CD8-positive, alpha-beta memory T cell (primary cell): ENCODE data around the gene DTNB. TPM values are rescaled to one million over a fixed set of nuclear protein-coding genes. Genes with fewer than 3 reads are reported as not detected.

ENCODE experiments used
- CTCF ChIA-PET: fragments of 350-600 bp; sonication (Branson Sonifier 250); formaldehyde crosslinking; loops from one replicate; lab custom pipeline; 2021; ENCODE audit warnings: antibody characterized with exemption; lab: Charles Lee
- POLR2A ChIA-PET: fragments of 350-600 bp; sonication (Branson Sonifier 250); formaldehyde crosslinking; loops from one replicate; lab custom pipeline; 2021; ENCODE audit warnings: antibody characterized with exemption; lab: Charles Lee
- DNase-seq, 5 donors: peaks; one replicate each; pipeline versions ENCODE4 v3.0.0 to v3.0.0-alpha.2; 2020 to 2022; ENCODE audit warnings: mixed read lengths in 1 of 5
- H3K27ac ChIP-seq: one replicate; pipeline ENCODE4 v1.7.0; 2013; ENCODE audit warnings: low read depth, mild to moderate bottlenecking, low read length, moderate library complexity
- H3K27me3 ChIP-seq: 2 replicates; pipeline ENCODE4 v1.7.0; 2013; ENCODE audit warnings: low read length, mild to moderate bottlenecking; ENCODE audit not compliant: insufficient read depth, poor library complexity, severe bottlenecking
- H3K36me3 ChIP-seq: 2 replicates; pipeline ENCODE4 v1.7.0; 2013; ENCODE audit warnings: mild to moderate bottlenecking, low read length, moderate library complexity; ENCODE audit not compliant: insufficient read depth
- H3K4me1 ChIP-seq: 2 replicates; pipeline ENCODE4 v1.7.0; 2013; ENCODE audit warnings: mild to moderate bottlenecking, low read length, moderate library complexity; ENCODE audit not compliant: insufficient read depth
- H3K4me3 ChIP-seq: 2 replicates; pipeline ENCODE4 v1.7.0; 2013; ENCODE audit warnings: mild to moderate bottlenecking, low read length
- H3K9me3 ChIP-seq: 2 replicates; pipeline ENCODE4 v1.7.0; 2013; ENCODE audit warnings: mild to moderate bottlenecking, low read length
- H3K27ac Mint-ChIP-seq, 8 donors: one replicate each; pipeline ENCODE4 v1.8.0; 2020 to 2021; ENCODE audit warnings: mixed read lengths in 8 of 8, mild to moderate bottlenecking in 6 of 8, inconsistent platforms in 3 of 8, moderate library complexity in 3 of 8
- H3K27me3 Mint-ChIP-seq, 2 donors: one replicate each; pipeline ENCODE4 v1.8.0; 2020 to 2021; ENCODE audit warnings: mixed read lengths in 2 of 2, mild to moderate bottlenecking in 1 of 2, moderate library complexity in 1 of 2
- H3K36me3 Mint-ChIP-seq, 3 donors: one replicate each; pipeline ENCODE4 v1.8.0; 2020 to 2021; ENCODE audit warnings: mixed read lengths in 3 of 3, inconsistent platforms in 1 of 3, mild to moderate bottlenecking in 1 of 3
- H3K4me1 Mint-ChIP-seq, 3 donors: one replicate each; pipeline ENCODE4 v1.8.0; 2020 to 2021; ENCODE audit warnings: mixed read lengths in 3 of 3, inconsistent platforms in 1 of 3, mild to moderate bottlenecking in 1 of 3
- H3K4me3 Mint-ChIP-seq, 7 donors: one replicate each; pipeline ENCODE4 v1.8.0; 2020 to 2021; ENCODE audit warnings: mixed read lengths in 7 of 7, mild to moderate bottlenecking in 6 of 7, moderate library complexity in 4 of 7, inconsistent platforms in 2 of 7
- H3K9me3 Mint-ChIP-seq, 5 donors: one replicate each; pipeline ENCODE4 v1.8.0; 2020 to 2022; ENCODE audit warnings: mixed read lengths in 5 of 5, mild to moderate bottlenecking in 3 of 5, moderate library complexity in 2 of 5, inconsistent platforms in 1 of 5
- polyA plus RNA-seq: library from polyadenylated mRNA; unstranded; fragments of 300-500 nt; fragmentation: Illumina TruSeq; gene quantifications from one replicate; pipeline ENCODE4 v1.2.3, GENCODE V29; 2021
- total RNA-seq, 2 experiments: library from RNA; stranded (reverse); gene quantifications; one replicate each; pipeline ENCODE4 v1.2.3, GENCODE V29; 2021

Gene DTNB
- total and polyA plus RNA-seq, 3 experiments from 2014 or later = 15.2 to 19.4 (median 16.8) TPM

DNA sequence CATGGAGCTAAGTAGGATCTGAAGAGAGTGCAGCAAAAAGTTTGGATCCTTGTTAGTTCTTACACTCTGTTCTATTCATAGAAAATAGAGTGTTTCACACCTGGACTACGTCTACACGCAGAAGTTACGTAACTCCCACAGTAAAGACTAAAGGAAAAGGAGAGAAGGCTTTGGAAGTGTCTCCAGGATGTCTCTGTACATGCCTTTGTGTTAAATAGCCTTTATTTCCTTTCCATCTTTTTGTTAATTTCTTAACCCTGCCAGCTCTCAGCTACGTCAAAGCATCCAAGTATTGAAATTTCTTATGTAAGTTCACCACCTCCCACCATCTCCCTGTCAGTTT lies 8.4 kb downstream of the DTNB start:
- H3K27ac Mint-ChIP-seq = peak overlapping the region in 1 of 8 donors; percentile 40
- no peak overlapping the region for H3K27ac ChIP-seq
- no peaks in the 10 kb centered on the region for H3K4me1 ChIP-seq
- peaks cover 14 to 32% (median 27%) of the 10 kb centered on the region in 3 donors for H3K4me1 Mint-ChIP-seq
- H3K4me3 Mint-ChIP-seq = no peak overlapping the region
- H3K9me3 ChIP-seq = no peaks in the 10 kb centered on the region
- H3K4me3 ChIP-seq = no peak overlapping the region
- ChIA-PET POLR2A (no interaction called here), CTCF (interaction anchor here (0.7 to 1.4 kb wide), 2 partner anchors 58 to 96 kb away, joined by 3 to 4 read pairs; no protein-coding TSS in a partner anchor)
- no peaks in the 10 kb centered on the region for H3K9me3 Mint-ChIP-seq
- peaks cover 0 to 3% (median 0%) of the 10 kb centered on the region in 3 donors for H3K36me3 Mint-ChIP-seq
- H3K27me3 Mint-ChIP-seq = no peaks in the 10 kb centered on the region
- no peak for DNase-seq
- H3K27me3 ChIP-seq = no peaks in the 10 kb centered on the region
- H3K36me3 ChIP-seq = no peaks in the 10 kb centered on the region

DNA sequence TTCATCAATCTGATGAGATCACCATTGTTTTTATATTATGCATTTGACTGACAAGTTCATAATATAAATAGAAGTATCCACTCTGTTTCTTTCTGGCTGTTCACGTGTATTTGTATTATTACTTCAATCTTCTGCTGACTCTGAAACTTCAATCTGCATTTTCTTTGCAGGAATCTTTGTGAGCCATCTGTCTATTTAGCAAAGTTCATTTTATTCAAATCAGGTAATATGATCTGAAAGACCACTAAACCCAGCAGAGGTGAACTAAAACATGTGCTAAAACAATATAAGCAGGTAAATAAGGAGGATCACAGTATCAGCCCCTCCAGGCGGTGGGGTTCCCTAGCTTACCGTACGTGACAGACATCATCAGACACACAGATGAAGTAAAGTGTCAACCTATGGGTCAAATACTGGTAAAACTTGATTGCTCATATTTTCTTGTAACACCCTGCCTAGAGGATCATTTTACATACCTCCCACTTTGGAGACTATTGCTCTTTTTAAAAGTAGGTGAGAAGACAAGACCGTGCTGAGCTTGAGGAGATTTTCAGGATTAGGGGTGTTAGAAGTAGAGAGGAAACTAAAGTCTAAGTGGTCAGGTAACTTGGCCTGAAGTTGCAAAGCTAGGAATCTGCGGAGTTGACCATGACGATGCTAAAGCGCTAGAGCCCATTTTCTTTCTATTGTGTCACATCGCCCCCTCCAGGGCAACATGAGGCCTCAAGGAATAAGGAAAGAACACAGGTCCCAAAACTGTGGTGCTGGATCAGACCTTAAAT lies 9.0 kb downstream of the DTNB start:
- CTCF ChIA-PET = interaction anchor here (1.4 kb wide), 1 partner anchor 57 kb away, joined by 4 read pairs; no protein-coding TSS in a partner anchor

DNA sequence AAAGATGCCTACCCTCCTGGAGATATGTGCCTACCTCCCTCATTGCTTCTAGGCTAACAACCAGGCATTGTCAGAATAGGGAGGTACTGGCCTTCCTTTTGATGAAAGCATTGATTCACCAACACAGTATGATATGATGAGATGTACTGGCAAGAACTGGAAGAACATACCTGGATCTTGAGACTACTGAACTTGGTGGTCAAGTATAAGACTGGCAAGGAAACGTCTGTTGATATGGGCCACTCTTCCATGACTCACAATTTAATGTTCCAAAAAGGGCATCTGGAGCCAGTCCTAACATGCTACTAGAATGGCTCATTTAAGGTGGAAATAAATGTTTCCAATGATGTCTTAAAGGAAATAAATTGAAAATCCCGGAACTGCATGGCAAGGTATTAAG lies 18.1 kb downstream of the DTNB start:
- H3K27me3 Mint-ChIP-seq = no peaks in the 10 kb centered on the region
- ChIA-PET CTCF (no interaction called here), POLR2A (no interaction called here)
- H3K4me1 ChIP-seq = no peaks in the 10 kb centered on the region
- no peaks in the 10 kb centered on the region for H3K27me3 ChIP-seq
- H3K9me3 ChIP-seq = no peaks in the 10 kb centered on the region
- peaks cover 1 to 18% (median 9%) of the 10 kb centered on the region in 3 donors for H3K36me3 Mint-ChIP-seq
- H3K36me3 ChIP-seq = peaks cover 3% of the 10 kb centered on the region
- DNase-seq = no peak
- H3K9me3 Mint-ChIP-seq = no peaks in the 10 kb centered on the region
- peak overlapping the region in 1 of 8 donors; percentile 12 for H3K27ac Mint-ChIP-seq
- no peak overlapping the region for H3K27ac ChIP-seq
- no peak overlapping the region for H3K4me3 Mint-ChIP-seq
- peaks cover 12 to 47% (median 23%) of the 10 kb centered on the region in 3 donors for H3K4me1 Mint-ChIP-seq
- H3K4me3 ChIP-seq = no peak overlapping the region

More for the DNA sequence above, 9.0 kb downstream of the DTNB start:
- Mint-ChIP-seq H3K4me1 (peaks cover 17 to 35% (median 33%) of the 10 kb centered on the region in 3 donors), H3K9me3 (no peaks in the 10 kb centered on the region), H3K36me3 (peaks cover 0 to 3% (median 0%) of the 10 kb centered on the region in 3 donors), H3K27me3 (no peaks in the 10 kb centered on the region), H3K27ac (peak overlapping the region in 2 of 8 donors; percentile 40 to 61), H3K4me3 (peak overlapping the region in 3 of 7 donors; percentile 10 to 55 (median 28))
- H3K27ac ChIP-seq = no peak overlapping the region
- H3K27me3 ChIP-seq = no peaks in the 10 kb centered on the region
- no peak overlapping the region for H3K4me3 ChIP-seq
- no peaks in the 10 kb centered on the region for H3K36me3 ChIP-seq
- POLR2A ChIA-PET = no interaction called here
- no peak for DNase-seq
- no peaks in the 10 kb centered on the region for H3K9me3 ChIP-seq
- H3K4me1 ChIP-seq = no peaks in the 10 kb centered on the region

- no peak overlapping the region for H3K27ac ChIP-seq
- Mint-ChIP-seq H3K27ac (no peak overlapping the region), H3K27me3 (no peaks in the 10 kb centered on the region), H3K36me3 (peaks cover 4 to 23% (median 10%) of the 10 kb centered on the region in 3 donors), H3K4me3 (no peak overlapping the region), H3K9me3 (no peaks in the 10 kb centered on the region), H3K4me1 (peaks cover 7 to 42% (median 23%) of the 10 kb centered on the region in 3 donors)
- H3K27me3 ChIP-seq = no peaks in the 10 kb centered on the region
- peaks cover 3% of the 10 kb centered on the region for H3K36me3 ChIP-seq
- ChIA-PET CTCF (no interaction called here), POLR2A (no interaction called here)
- H3K4me1 ChIP-seq = no peaks in the 10 kb centered on the region
- no peak for DNase-seq
- no peaks in the 10 kb centered on the region for H3K9me3 ChIP-seq
- no peak overlapping the region for H3K4me3 ChIP-seq
Observed at GRCh38 chr2:25654801-25655200, 18.6 kb downstream of the DTNB start.

- CTCF ChIA-PET = no interaction called here
- H3K4me3 Mint-ChIP-seq = no peak overlapping the region
Observed at GRCh38 chr2:25651782-25652455, 21.5 kb downstream of the DTNB start.

GRCh38 chr2:25651066-25651465 lies 22.3 kb downstream of the DTNB start:
- CTCF ChIA-PET = no interaction called here
- peaks cover 4 to 36% (median 14%) of the 10 kb centered on the region in 3 donors for H3K36me3 Mint-ChIP-seq
- H3K36me3 ChIP-seq = peaks cover 3% of the 10 kb centered on the region
- no peaks in the 10 kb centered on the region for H3K4me1 ChIP-seq
- no peaks in the 10 kb centered on the region for H3K9me3 ChIP-seq
- no peak overlapping the region for H3K27ac ChIP-seq
- DNase-seq = no peak
- H3K9me3 Mint-ChIP-seq = no peaks in the 10 kb centered on the region
- H3K27me3 ChIP-seq = no peaks in the 10 kb centered on the region
- H3K4me1 Mint-ChIP-seq = peaks cover 0 to 19% (median 5%) of the 10 kb centered on the region in 3 donors
- H3K27ac Mint-ChIP-seq = no peak overlapping the region
- no peaks in the 10 kb centered on the region for H3K27me3 Mint-ChIP-seq
- no peak overlapping the region for H3K4me3 ChIP-seq
- POLR2A ChIA-PET = no interaction called here
- H3K4me3 Mint-ChIP-seq = no peak overlapping the region

More at GRCh38 chr2:25651782-25652455, 21.5 kb downstream of the DTNB start:
- H3K27me3 Mint-ChIP-seq = no peaks in the 10 kb centered on the region
- Histone ChIP-seq H3K4me3 (no peak overlapping the region), H3K9me3 (no peaks in the 10 kb centered on the region), H3K4me1 (no peaks in the 10 kb centered on the region), H3K27ac (no peak overlapping the region), H3K27me3 (no peaks in the 10 kb centered on the region), H3K36me3 (peaks cover 3% of the 10 kb centered on the region)
- H3K36me3 Mint-ChIP-seq = peaks cover 4 to 32% (median 10%) of the 10 kb centered on the region in 3 donors
- DNase-seq = no peak
- no peaks in the 10 kb centered on the region for H3K9me3 Mint-ChIP-seq
- peaks cover 0 to 25% (median 9%) of the 10 kb centered on the region in 3 donors for H3K4me1 Mint-ChIP-seq
- no peak overlapping the region for H3K27ac Mint-ChIP-seq
- POLR2A ChIA-PET = no interaction called here

DNA sequence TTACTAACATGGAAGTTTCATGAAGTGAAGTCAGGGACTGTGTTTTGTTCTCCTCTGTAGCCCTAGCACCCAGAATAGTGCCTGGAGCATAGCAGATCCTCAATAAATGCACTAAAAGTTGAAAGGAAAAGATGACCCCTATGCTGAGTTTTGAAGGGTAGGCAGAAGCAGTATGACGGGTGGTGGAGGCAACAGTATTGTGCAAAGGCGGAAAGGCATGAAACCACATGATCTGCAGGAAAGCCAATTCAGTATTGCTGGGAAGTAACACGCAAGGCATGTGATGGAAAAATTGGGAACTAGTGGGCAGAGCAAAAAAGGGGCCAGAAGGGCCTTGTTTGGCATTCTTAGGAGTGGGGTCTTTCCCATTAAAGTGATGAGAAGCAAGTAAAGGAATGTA lies 23.1 kb downstream of the DTNB start:
- H3K27me3 ChIP-seq = no peaks in the 10 kb centered on the region
- H3K4me1 Mint-ChIP-seq = peaks cover 0 to 12% (median 5%) of the 10 kb centered on the region in 3 donors
- H3K27me3 Mint-ChIP-seq = no peaks in the 10 kb centered on the region
- peaks cover 4 to 37% (median 14%) of the 10 kb centered on the region in 3 donors for H3K36me3 Mint-ChIP-seq
- no peaks in the 10 kb centered on the region for H3K4me1 ChIP-seq
- H3K4me3 ChIP-seq = no peak overlapping the region
- no peak overlapping the region for H3K4me3 Mint-ChIP-seq
- H3K27ac Mint-ChIP-seq = peak overlapping the region in 2 of 8 donors; percentile 9 to 27
- H3K9me3 Mint-ChIP-seq = no peaks in the 10 kb centered on the region
- H3K9me3 ChIP-seq = no peaks in the 10 kb centered on the region
- H3K27ac ChIP-seq = no peak overlapping the region
- DNase-seq = no peak
- POLR2A ChIA-PET = no interaction called here
- CTCF ChIA-PET = no interaction called here
- H3K36me3 ChIP-seq = peaks cover 3% of the 10 kb centered on the region

- H3K27me3 ChIP-seq = no peaks in the 10 kb centered on the region
- H3K36me3 ChIP-seq = peaks cover 3% of the 10 kb centered on the region
- ChIA-PET POLR2A (no interaction called here), CTCF (no interaction called here)
- peaks cover 0 to 11% (median 5%) of the 10 kb centered on the region in 3 donors for H3K4me1 Mint-ChIP-seq
- no peaks in the 10 kb centered on the region for H3K4me1 ChIP-seq
- H3K27ac Mint-ChIP-seq = no peak overlapping the region
- no peaks in the 10 kb centered on the region for H3K9me3 ChIP-seq
- H3K27me3 Mint-ChIP-seq = no peaks in the 10 kb centered on the region
- DNase-seq = no peak
- no peaks in the 10 kb centered on the region for H3K9me3 Mint-ChIP-seq
- H3K4me3 Mint-ChIP-seq = no peak overlapping the region
- H3K4me3 ChIP-seq = no peak overlapping the region
- peaks cover 4 to 38% (median 14%) of the 10 kb centered on the region in 3 donors for H3K36me3 Mint-ChIP-seq
- no peak overlapping the region for H3K27ac ChIP-seq
Observed at GRCh38 chr2:25649786-25650185, 23.6 kb downstream of the DTNB start.
